Cardiac septum (tissue), 1 donor: Measurements from ENCODE around the gene ASH1L. TPM values are rescaled to one million over a fixed set of nuclear protein-coding genes. Genes with fewer than 3 reads are reported as not detected.
"Not testable (repeated sequence)": the region's sequence is repeated elsewhere in the genome, so short reads cannot be mapped to it uniquely, and the experiment has no call there.

ENCODE experiments used
- DNase-seq: peaks from one replicate; pipeline ENCODE4 v3.0.0-alpha.2; 2020; ENCODE audit warnings: low spot score
- intact Hi-C: fragments of 100-400 bp; cut with DNase I; formaldehyde crosslinking; loops from one replicate; pipeline ENCODE4 v1.14.0; 2022
- total RNA-seq: library from RNA; stranded (reverse); fragmentation: NEBNext Ultra II Directional; extraction: Animal tissue kit (Norgen Biotek cat#: 25700); gene quantifications from one replicate; pipeline ENCODE4 v1.2.1, GENCODE V29; 2021
- donor health status: DM: no; HTN: no; CAD: no.

The ASH1L gene
- total RNA-seq, 1 donor from 2014 or later: 55.4 TPM

DNA sequence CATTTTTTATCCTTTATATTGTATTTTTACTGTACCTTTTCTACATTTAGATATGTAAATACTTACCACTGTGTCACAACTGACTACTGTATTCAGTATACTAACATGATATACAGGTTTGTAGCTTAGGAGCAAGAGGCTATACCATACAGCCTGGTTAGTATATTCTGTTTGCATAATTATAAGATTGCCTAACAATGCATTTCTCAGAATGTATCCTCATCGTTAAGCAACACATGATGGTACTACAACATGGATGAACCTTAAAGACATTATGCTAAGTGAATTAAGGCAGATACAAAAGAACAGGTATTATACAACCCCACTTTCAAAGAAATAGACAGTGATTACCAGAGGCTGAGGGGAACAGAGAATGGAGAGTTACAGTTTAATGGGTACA, 179.2 kb downstream of the ASH1L start:
- intact Hi-C loops: no loop called here
- no peak for DNase-seq

DNA sequence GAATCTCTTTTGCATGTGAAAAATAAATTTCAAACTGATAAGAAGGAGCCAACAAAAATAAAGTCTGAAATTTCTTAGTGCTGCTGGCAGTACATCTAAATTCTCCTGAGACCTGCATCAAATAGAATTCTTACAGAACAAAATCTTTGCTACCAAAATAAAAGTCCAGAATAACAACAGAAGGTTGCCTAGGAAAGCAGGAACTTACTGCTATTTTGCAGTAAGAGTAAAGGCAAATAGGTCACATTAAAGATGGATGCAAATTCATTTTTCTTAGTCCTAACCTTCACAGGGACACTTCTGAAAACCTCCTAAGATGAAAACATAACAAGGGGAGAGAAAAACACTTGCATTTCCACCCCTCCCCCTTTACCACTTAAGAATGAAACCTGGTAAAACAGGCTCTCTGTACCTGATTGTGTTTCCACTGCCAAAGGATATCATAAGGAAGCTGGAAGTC, 182.9 kb downstream of the ASH1L start:
- intact Hi-C loops: loop anchor here (5.0 kb wide), 1 partner anchor 93 kb away; no protein-coding TSS in a partner anchor
- DNase-seq: no peak

- intact Hi-C loops: loop anchor here (5.0 kb wide), 1 partner anchor 93 kb away; no protein-coding TSS in a partner anchor
- no peak for DNase-seq
These were observed 183.4 kb downstream of the ASH1L start for GRCh38 chr1:155379180-155379579.

- intact Hi-C loops: no loop called here
- no peak for DNase-seq
These were observed 202.6 kb downstream of the ASH1L start for GRCh38 chr1:155360051-155360450.

- intact Hi-C loops: no loop called here
These were observed 210.0 kb downstream of the ASH1L start for GRCh38 chr1:155352631-155353030.

GRCh38 chr1:155342842-155343241, 219.8 kb downstream of the ASH1L start:
- intact Hi-C loops: no loop called here
- no peak for DNase-seq

More at GRCh38 chr1:155352631-155353030, 210.0 kb downstream of the ASH1L start:
- no peak for DNase-seq

DNA sequence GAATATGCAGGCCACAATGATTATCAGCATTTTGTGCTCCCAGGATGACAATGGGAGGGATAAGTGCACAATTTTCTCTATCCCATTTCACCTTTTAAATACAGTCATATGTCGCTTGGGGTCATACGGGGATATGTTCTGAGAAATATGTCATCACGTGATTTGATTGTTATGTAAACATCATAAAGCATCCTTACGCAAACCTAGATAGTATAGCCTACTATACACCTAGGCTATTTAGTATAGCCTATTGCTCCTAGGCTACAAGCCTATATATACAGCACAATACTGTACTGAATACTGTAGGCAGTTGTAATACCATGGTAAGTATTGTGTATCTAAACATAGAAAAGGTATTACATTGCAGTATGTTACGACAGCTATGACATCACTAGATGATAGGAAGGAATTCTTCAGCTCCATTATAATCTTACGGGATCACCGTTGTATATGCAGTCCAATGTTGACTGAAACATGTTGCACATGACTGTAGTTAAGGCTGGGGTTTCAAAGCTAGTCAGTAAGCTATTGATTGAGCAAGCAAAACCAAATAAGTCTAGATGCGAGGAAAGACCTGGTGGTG, 223.0 kb downstream of the ASH1L start:
- intact Hi-C loops: no loop called here
- DNase-seq: no peak

DNA sequence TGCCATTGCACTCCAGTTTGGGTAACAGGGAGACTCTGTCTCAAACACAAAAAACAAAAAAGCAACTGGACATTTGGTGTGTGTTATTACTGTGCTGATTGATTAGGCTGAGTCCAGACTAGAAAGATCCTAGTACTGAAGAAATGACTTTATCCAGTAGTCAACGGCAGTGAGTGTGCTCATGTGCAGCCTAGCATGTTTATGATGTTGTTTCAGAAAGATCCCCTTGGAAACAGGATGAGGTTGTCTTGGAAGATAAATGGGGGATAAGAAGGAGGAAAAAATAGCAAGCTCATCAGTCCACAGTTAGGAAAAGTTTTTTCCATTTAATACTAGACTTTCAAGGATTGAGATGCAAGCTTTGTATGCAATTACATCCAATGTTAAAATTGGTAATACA, 227.6 kb downstream of the ASH1L start:
- intact Hi-C loops: no loop called here
- no peak for DNase-seq

GRCh38 chr1:155329980-155330598, 232.5 kb downstream of the ASH1L start:
- intact Hi-C loops: loop anchor here (5.0 kb wide), 1 partner anchor 262 kb away; no protein-coding TSS in a partner anchor
- DNase-seq: no peak

GRCh38 chr1:155328856-155329255, 233.7 kb downstream of the ASH1L start:
- intact Hi-C loops: loop anchor here (5.0 kb wide), 1 partner anchor 263 kb away; no protein-coding TSS in a partner anchor
- not testable (repeated sequence) for DNase-seq

DNA sequence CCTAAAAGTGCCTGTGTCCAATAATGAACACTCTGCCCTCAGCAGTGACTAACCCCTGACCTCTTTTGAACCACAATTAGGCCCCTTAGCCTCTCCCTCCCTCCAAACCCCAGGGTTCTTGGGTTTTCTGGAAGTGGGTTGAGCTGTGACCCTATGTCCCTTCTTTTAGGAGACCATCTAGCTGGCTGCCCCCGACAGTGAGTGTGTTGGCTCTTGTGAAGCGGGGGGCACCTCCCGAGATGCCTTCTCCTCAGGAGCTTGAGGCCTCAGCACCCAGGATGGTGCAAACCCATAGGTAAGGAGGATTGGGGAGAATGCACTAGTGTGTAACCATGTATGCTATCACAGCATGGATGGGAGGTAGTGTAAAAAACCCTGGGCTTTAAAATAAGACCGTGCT, 234.6 kb downstream of the ASH1L start:
- no peak for DNase-seq
- intact Hi-C loops: loop anchor here (5.0 kb wide), 1 partner anchor 264 kb away; no protein-coding TSS in a partner anchor

GRCh38 chr1:155326631-155327037, 236.0 kb downstream of the ASH1L start:
- intact Hi-C loops: loop anchor here (5.0 kb wide), 1 partner anchor 266 kb away; no protein-coding TSS in a partner anchor
- no peak for DNase-seq

- no peak for DNase-seq
- intact Hi-C loops: loop anchor here (5.0 kb wide), 1 partner anchor 266 kb away; no protein-coding TSS in a partner anchor
These were observed 236.5 kb downstream of the ASH1L start for GRCh38 chr1:155326020-155326526.

- intact Hi-C loops: loop anchor here (2.0 to 5.0 kb wide), 2 partner anchors 237 to 267 kb away; partner anchors contain the start of gene ASH1L
- DNase-seq: no peak
These were observed 237.1 kb downstream of the ASH1L start for GRCh38 chr1:155325603-155325893.

GRCh38 chr1:155324717-155325602, 237.6 kb downstream of the ASH1L start:
- DNase-seq: no peak
- intact Hi-C loops: loop anchor here (1.0 to 5.0 kb wide), 3 partner anchors 48 to 267 kb away; partner anchors contain the start of genes ASH1L and HCN3

DNA sequence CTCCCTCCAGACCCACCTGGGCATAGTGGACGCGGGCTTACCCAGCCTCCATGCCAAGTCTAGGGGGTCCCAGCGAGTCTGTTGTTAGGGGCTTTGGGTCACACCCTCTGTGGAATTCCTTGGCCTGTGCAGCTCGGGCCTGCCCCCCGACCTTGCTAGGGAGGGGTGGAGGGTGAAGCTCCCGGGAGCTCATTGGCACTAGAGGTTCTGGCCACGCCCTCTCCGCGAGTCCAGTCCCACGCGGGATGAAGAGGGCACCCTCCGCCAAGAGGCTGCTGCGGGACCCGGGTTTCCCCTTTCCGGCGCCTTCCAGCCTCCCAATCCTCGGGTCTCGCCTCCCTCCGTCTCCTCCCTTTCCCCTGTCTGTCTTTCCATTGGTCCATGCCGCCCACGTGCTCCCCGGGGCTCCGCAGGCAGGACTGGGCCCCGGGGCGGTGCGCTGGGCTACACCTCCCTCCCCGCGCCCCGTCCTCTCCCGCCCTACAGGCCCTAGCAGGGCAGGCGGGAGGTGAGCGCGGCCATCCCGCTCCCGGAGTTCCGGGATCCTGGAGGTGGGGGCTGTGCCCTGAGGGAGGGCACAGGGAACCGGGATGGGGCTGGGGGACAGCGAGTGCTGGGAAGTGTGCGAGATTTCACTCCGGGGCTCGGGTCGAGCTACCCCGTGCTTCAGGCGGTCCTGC, 238.4 kb downstream of the ASH1L start:
- intact Hi-C loops: loop anchor here (1.0 to 2.0 kb wide), 2 partner anchors 47 to 239 kb away; partner anchors contain the start of genes ASH1L and HCN3
- peak; percentile 97 for DNase-seq

DNA sequence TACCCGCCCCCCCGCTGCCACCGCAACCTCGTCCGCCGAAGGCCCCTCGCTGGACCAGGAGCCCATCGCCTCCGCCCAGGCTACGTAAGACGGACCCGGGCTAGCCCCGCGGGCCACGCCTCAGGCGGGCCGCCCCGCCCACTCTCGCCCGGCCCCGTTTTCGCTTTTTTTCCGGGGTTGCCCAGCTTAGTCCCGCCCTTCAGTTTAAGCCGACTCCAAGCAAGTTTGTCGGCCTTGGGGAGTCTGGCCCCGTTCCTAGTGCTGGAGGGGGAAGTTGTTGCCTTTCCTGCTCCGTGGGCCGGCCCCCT, 238.9 kb downstream of the ASH1L start:
- peak; percentile 95 for DNase-seq
- intact Hi-C loops: loop anchor here (1.0 to 2.0 kb wide), 4 partner anchors 14 to 239 kb away; partner anchors contain the start of genes ASH1L and HCN3

DNA sequence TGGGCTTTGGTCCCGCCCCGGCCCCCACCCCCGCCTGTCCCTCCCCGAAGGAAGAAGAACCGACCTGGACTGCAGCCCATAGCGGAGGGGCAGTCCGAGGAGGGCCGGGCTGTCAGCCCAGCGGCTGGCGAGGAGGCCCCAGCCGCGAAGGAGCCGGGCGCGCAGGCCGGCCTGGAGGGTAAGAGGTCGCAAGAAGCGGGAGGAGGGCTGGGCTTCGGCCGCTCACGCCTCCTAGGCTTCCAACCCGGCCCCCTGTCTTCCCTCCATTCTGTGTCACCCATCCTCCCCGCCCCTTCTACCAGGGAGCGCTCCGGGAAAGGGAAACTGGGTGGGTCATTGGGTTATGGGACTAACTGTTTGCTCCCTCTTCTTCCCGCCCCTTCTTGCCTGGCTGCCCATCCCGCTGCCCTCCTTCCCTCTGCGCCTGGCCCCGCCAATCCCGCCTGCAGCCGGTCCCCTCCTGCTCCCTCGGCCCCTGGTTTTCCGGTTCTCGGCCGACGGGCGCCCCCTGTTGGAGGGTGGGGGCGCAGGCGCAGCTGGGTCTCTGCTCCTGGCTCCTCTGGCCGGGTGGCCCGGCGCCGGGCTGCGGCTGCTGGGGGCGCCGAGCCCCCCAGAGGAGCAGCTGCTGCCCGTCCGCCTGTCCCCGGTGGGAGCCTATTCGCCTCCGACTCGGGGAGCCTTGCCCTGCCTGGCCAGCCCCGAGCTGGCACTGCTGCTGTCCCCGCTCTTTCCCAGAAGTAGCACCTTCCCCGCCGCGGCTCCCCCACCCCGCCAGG, 239.5 kb downstream of the ASH1L start:
- intact Hi-C loops: loop anchor here (1.0 to 2.0 kb wide), 2 partner anchors 14 to 72 kb away; no protein-coding TSS in a partner anchor
- peak; percentile 95 for DNase-seq
